MM.1S (cell line): ENCODE results near the gene GPANK1.

Experiments used
- DNase-seq: peaks from one replicate; pipeline ENCODE4 v3.0.0-alpha.2; 2015
- H2AFZ ChIP-seq: fragments of 300-600 bp; sonication (generic); 2 replicates; pipeline ENCODE4 v1.6.0; 2016; ENCODE audit warnings: antibody characterized with exemption, low read length
- H3F3A ChIP-seq: fragments of 300-600 bp; sonication (generic); 2 replicates; pipeline ENCODE4 v1.6.1; 2016; ENCODE audit warnings: mild to moderate bottlenecking, antibody characterized with exemption, low read length, moderate library complexity, mixed read lengths; ENCODE audit not compliant: insufficient read depth
- H3K27ac ChIP-seq: fragments of 300-600 bp; sonication (generic); 2 replicates; pipeline ENCODE4 v1.5.1; 2016; ENCODE audit warnings: mild to moderate bottlenecking, low read length
- H3K27me3 ChIP-seq: fragments of 300-600 bp; sonication (generic); replicated peaks from 2 replicates; pipeline ENCODE4 v1.6.0; 2016; ENCODE audit warnings: low read length; ENCODE audit not compliant: insufficient read depth
- H3K36me3 ChIP-seq: fragments of 300-600 bp; sonication (generic); replicated peaks from 2 replicates; pipeline ENCODE4 v1.6.1; 2016; ENCODE audit warnings: mild to moderate bottlenecking, low read length, mixed read lengths; ENCODE audit not compliant: insufficient read depth
- H3K4me1 ChIP-seq: fragments of 300-600 bp; sonication (generic); 2 replicates; pipeline ENCODE4 v1.6.1; 2016; ENCODE audit warnings: low read length, mixed read lengths
- H3K4me2 ChIP-seq: fragments of 300-600 bp; sonication (generic); 2 replicates; pipeline ENCODE4 v1.6.0; 2016; ENCODE audit warnings: low read depth, low read length
- H3K4me3 ChIP-seq: fragments of 300-600 bp; sonication (generic); 2 replicates; pipeline ENCODE4 v1.5.1; 2016; ENCODE audit warnings: low read length, mixed read lengths
- H3K79me2 ChIP-seq: fragments of 300-600 bp; sonication (generic); 2 replicates; pipeline ENCODE4 v1.6.1; 2016; ENCODE audit warnings: mixed run types, low read length, mixed read lengths
- H3K9ac ChIP-seq: fragments of 300-600 bp; sonication (generic); 2 replicates; pipeline ENCODE4 v1.6.1; 2016; ENCODE audit warnings: low read length, mixed read lengths
- H3K9me2 ChIP-seq: fragments of 300-600 bp; sonication (generic); replicated peaks from 2 replicates; pipeline ENCODE4 v1.6.1; 2016; ENCODE audit warnings: mild to moderate bottlenecking, low read length, mixed read lengths; ENCODE audit not compliant: insufficient read depth
- H3K9me3 ChIP-seq: fragments of 300-600 bp; sonication (generic); replicated peaks from 2 replicates; pipeline ENCODE4 v1.6.1; 2016; ENCODE audit warnings: mild to moderate bottlenecking, low read length, mixed read lengths; ENCODE audit not compliant: insufficient read depth
- H4K20me1 ChIP-seq: fragments of 300-600 bp; sonication (generic); 2 replicates; pipeline ENCODE4 v1.6.1; 2016; ENCODE audit warnings: mild to moderate bottlenecking, low read length, moderate library complexity, mixed read lengths; ENCODE audit not compliant: insufficient read depth
- EZH2 ChIP-seq: fragments of 300-600 bp; sonication (generic); optimal IDR thresholded peaks from 2 replicates; pipeline ENCODE3; 2017; ENCODE audit warnings: low read depth, mild to moderate bottlenecking, antibody characterized with exemption, low read length, mixed read lengths
- EZH2phosphoT487 ChIP-seq: fragments of 300-600 bp; sonication (generic); IDR thresholded peaks from 2 replicates; pipeline ENCODE4 v1.6.1; 2018; ENCODE audit warnings: antibody characterized with exemption, low read length
- TF ChIP-seq, protein P1 (sequence below): fragments of 300-600 bp; sonication (generic); IDR thresholded peaks from 2 replicates; pipeline ENCODE4 v1.5.1; 2016; ENCODE audit warnings: antibody characterized with exemption, low read length, mixed read lengths

GPANK1 gene

DNA sequence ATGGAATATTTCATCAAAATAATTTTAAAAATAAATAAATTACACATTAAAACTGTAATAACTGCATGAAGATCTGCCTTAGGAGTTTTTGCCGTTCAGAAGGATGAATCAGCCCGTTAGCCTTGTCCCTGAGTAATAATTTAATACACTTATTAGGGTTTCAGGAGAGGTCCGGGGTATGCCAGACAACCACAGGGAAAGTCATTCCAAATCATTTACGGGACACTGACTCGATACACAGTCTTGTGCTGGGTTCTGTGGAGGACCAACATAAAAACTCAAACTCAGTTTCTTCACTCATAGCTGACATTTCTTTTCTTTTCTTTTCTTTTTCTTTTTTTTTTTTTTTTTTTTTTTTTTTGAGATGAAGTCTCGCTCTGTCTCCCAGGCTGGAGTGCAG is 41.1 kb upstream of the GPANK1 start:
- TF ChIP-seq EZH2phosphoT487 = no peak

DNA sequence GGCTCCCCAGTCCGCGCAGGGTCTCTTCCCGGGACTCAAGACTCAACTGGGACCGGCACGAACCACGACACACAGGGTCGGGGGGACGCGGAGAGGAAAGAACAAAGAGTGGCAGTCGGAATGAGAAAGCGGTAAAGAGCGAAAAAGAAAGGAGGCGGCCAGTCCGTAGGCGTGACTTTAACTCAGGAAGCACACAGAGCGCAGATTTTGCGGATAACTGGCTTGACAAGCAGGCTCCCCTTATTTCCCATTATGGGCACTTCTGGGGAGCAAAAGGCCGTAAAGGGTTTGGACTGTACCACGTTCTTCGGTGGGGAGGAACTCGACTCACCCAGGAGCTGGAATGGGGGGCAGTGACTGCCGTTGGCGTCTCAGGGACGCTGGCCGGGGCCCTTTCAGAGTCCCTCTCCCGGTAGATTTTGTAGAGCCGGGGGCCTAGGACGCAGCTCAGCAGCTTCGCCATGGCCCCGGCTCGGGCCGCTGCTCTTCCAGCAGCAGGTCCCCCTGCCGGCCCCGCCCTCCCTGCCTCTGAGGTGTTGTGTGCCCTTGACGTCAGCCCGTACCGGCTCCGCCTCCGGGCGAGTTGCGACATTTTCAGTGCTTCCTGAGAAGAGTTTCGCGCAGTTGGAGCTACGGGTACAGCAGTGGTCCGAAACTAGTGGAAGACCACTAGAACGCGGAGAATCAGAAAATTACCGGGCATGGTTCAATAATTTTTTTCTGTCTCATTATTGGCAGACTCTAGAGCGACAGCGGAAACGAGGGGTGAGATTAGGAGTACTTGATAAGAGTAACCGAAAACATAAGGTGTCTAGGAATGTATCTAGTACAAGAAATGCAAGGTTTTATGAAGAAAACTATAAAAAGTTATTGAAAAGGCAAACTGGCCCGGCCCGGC is 38.3 kb upstream of the GPANK1 start, which contains the start of gene ABHD16A:
TSS of gene ABHD16A (minus strand) at position 506 of the 898 bp plus-strand sequence. CDS start at position 463, 43 bp downstream.
- 0 out of 2 replicates have a peak, but pooled peaks cover 6% of the 10 kb centered on the region for H3K4me1 ChIP-seq
- H3F3A ChIP-seq = peaks cover 7% of the 10 kb centered on the region; the same call in 1 of the 2 replicates
- TF ChIP-seq EZH2 (no peak), EZH2phosphoT487 (no peak)
- TF ChIP-seq, protein P1, sequence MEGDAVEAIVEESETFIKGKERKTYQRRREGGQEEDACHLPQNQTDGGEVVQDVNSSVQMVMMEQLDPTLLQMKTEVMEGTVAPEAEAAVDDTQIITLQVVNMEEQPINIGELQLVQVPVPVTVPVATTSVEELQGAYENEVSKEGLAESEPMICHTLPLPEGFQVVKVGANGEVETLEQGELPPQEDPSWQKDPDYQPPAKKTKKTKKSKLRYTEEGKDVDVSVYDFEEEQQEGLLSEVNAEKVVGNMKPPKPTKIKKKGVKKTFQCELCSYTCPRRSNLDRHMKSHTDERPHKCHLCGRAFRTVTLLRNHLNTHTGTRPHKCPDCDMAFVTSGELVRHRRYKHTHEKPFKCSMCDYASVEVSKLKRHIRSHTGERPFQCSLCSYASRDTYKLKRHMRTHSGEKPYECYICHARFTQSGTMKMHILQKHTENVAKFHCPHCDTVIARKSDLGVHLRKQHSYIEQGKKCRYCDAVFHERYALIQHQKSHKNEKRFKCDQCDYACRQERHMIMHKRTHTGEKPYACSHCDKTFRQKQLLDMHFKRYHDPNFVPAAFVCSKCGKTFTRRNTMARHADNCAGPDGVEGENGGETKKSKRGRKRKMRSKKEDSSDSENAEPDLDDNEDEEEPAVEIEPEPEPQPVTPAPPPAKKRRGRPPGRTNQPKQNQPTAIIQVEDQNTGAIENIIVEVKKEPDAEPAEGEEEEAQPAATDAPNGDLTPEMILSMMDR = no peak
- H3K27ac ChIP-seq = peak within 1 kb of the TSS; percentile 96
- H3K9me2 ChIP-seq = no peaks in the 10 kb centered on the region
- H3K27me3 ChIP-seq = no peaks in the 10 kb centered on the region; the same call in 1 of the 2 replicates
- H3K9ac ChIP-seq = peak within 1 kb of the TSS; percentile 97
- no peaks in the 10 kb centered on the region for H4K20me1 ChIP-seq
- peak within 1 kb of the TSS; percentile 66 for H2AFZ ChIP-seq
- peak; percentile 98 for DNase-seq
- H3K36me3 ChIP-seq = no peaks in the 10 kb centered on the region
- peaks cover 31% of the 10 kb centered on the region for H3K79me2 ChIP-seq
- H3K9me3 ChIP-seq = no peaks in the 10 kb centered on the region
- H3K4me3 ChIP-seq = peak within 1 kb of the TSS; percentile 80
- H3K4me2 ChIP-seq = peak within 1 kb of the TSS; percentile 78

More for the DNA sequence above, 41.1 kb upstream of the GPANK1 start:
- Histone ChIP-seq H3K4me2 (no peak overlapping the region), H4K20me1 (no peaks in the 10 kb centered on the region), H3K27ac (no peak overlapping the region), H3K9ac (no peak overlapping the region), H3K9me2 (no peaks in the 10 kb centered on the region), H3F3A (peaks cover 7% of the 10 kb centered on the region; the same call in 1 of the 2 replicates), H3K4me1 (0 out of 2 replicates have a peak, but pooled peaks cover 9% of the 10 kb centered on the region), H3K9me3 (no peaks in the 10 kb centered on the region), H2AFZ (no peak overlapping the region), H3K79me2 (peaks cover 19% of the 10 kb centered on the region), H3K4me3 (no peak overlapping the region), H3K36me3 (no peaks in the 10 kb centered on the region), H3K27me3 (no peaks in the 10 kb centered on the region; the same call in 1 of the 2 replicates)
- DNase-seq = no peak

DNA sequence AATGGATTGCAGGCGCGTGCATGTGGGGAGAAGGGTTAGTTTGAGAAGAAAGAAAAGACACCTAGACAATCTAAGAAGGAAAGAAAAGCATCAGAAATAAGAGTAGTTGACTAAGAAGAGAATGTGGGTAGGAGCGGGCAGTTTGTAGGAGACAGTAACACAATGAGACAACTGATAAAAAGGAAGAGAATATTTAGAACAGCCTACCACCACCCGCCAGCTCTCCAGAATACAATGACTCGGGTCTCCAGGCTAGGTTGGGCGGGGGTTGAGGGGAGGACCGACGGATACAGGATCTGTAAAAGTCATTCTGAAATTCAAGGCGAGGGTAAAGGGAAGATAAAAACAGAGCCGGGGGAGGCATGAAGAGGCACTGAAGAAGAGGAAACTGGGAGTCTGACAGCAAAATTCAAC is 37.6 kb upstream of the GPANK1 start:
- Histone ChIP-seq H3K4me2 (peak overlapping the region; percentile 78), H3K36me3 (no peaks in the 10 kb centered on the region), H3K9ac (peak overlapping the region; percentile 97), H3K27ac (peak overlapping the region; percentile 96), H3K4me1 (0 out of 2 replicates have a peak, but pooled peaks cover 6% of the 10 kb centered on the region), H3K27me3 (no peaks in the 10 kb centered on the region; the same call in 1 of the 2 replicates), H3K4me3 (peak overlapping the region; percentile 80), H3K9me3 (no peaks in the 10 kb centered on the region), H3F3A (peaks cover 7% of the 10 kb centered on the region; the same call in 1 of the 2 replicates), H2AFZ (peak overlapping the region; percentile 66), H4K20me1 (no peaks in the 10 kb centered on the region), H3K79me2 (peaks cover 35% of the 10 kb centered on the region), H3K9me2 (no peaks in the 10 kb centered on the region)
- no peak for DNase-seq
- no peak for TF ChIP-seq EZH2phosphoT487
- no peak for TF ChIP-seq EZH2
- TF ChIP-seq, protein P1 = no peak
